ENCODE measurements around the gene SSC5D. TPM values are rescaled to one million over a fixed set of nuclear protein-coding genes. Genes with fewer than 3 reads are reported as not detected.

The SSC5D gene
- total RNA-seq, 4 donors from 2014 or later = 5.0 to 50.8 (median 36.0) TPM

GRCh38 chr19:55482156-55482961 lies 5.9 kb upstream of the SSC5D start:
- DNase-seq = no peak
- no peaks in the 10 kb centered on the region for H3K27me3 ChIP-seq
- TF ChIP-seq POLR2A (IDR thresholded peaks at IDR 0.05) (no peak), CTCF (IDR thresholded peaks at IDR 0.05) (no peak)
- no peaks in the 10 kb centered on the region for H3K9me3 ChIP-seq
- no peaks in the 10 kb centered on the region for H3K36me3 ChIP-seq
- intact Hi-C loops (cut with DNase I; ENCODE audit: low total_unique reads) = no loop called here
- peaks cover 5 to 31% of the 10 kb centered on the region in 2 donors for H3K4me1 ChIP-seq
- no peak overlapping the region for H3K4me3 ChIP-seq
- no peak overlapping the region for H3K27ac ChIP-seq

- H3K4me1 ChIP-seq = peaks cover 5 to 32% of the 10 kb centered on the region in 2 donors
- no peaks in the 10 kb centered on the region for H3K9me3 ChIP-seq
Measured at GRCh38 chr19:55482967-55483705, 5.1 kb upstream of the SSC5D start.

GRCh38 chr19:55483706-55484592 lies 4.3 kb upstream of the SSC5D start:
- H3K36me3 ChIP-seq = no peaks in the 10 kb centered on the region
- peaks cover 5 to 32% of the 10 kb centered on the region in 2 donors for H3K4me1 ChIP-seq
- TF ChIP-seq CTCF (IDR thresholded peaks at IDR 0.05) = no peak
- TF ChIP-seq POLR2A (IDR thresholded peaks at IDR 0.05) = no peak
- DNase-seq = no peak
- H3K27ac ChIP-seq = peak overlapping the region; percentile 96 to 99
- H3K9me3 ChIP-seq = no peaks in the 10 kb centered on the region
- peak overlapping the region; percentile 42 to 58 for H3K4me3 ChIP-seq
- no peaks in the 10 kb centered on the region for H3K27me3 ChIP-seq
- intact Hi-C loops (cut with DNase I; ENCODE audit: low total_unique reads) = no loop called here

More at GRCh38 chr19:55482967-55483705, 5.1 kb upstream of the SSC5D start:
- intact Hi-C loops (cut with DNase I; ENCODE audit: low total_unique reads) = no loop called here
- no peaks in the 10 kb centered on the region for H3K36me3 ChIP-seq
- H3K27me3 ChIP-seq = no peaks in the 10 kb centered on the region
- no peak overlapping the region for H3K4me3 ChIP-seq
- DNase-seq = no peak
- H3K27ac ChIP-seq = no peak overlapping the region
- no peak for TF ChIP-seq POLR2A (IDR thresholded peaks at IDR 0.05)
- TF ChIP-seq CTCF (IDR thresholded peaks at IDR 0.05) = no peak

- TF ChIP-seq CTCF (IDR thresholded peaks at IDR 0.05) = no peak
- peak in 1 of 2 donors; percentile 39 for TF ChIP-seq POLR2A (IDR thresholded peaks at IDR 0.05)
- peaks cover 5 to 32% of the 10 kb centered on the region in 2 donors for H3K4me1 ChIP-seq
- no peaks in the 10 kb centered on the region for H3K36me3 ChIP-seq
- H3K27me3 ChIP-seq = no peaks in the 10 kb centered on the region
- intact Hi-C loops (cut with DNase I; ENCODE audit: low total_unique reads) = no loop called here
- DNase-seq = peak; percentile 61 to 76
- H3K27ac ChIP-seq = peak within 1 kb of the TSS; percentile 96 to 99
- H3K4me3 ChIP-seq = peak within 1 kb of the TSS; percentile 42 to 58
- H3K9me3 ChIP-seq = no peaks in the 10 kb centered on the region
Measured at GRCh38 chr19:55484593-55485438, 3.4 kb upstream of the SSC5D start, which contains the start of gene NAT14. TSS of gene NAT14 (plus strand) at chr19:55485188. CDS start at chr19:55485709, 521 bp downstream.

Measured in uterus (tissue), 4 donors.